SK-N-SH (cell line): Measurements from ENCODE around the gene FBLIM1. TPM values are rescaled to one million over a fixed set of nuclear protein-coding genes. Genes with fewer than 3 reads are reported as not detected.
"Not testable (repeated sequence)": the region's sequence is repeated elsewhere in the genome, so short reads cannot be mapped to it uniquely, and the experiment has no call there.

Experiments
- CTCF ChIA-PET: fragments of 300-600, 350-600 bp; formaldehyde crosslinking; extraction: SDS; loops from one replicate; lab custom pipeline; 2021; lab: Yijun Ruan, JAX
- POLR2A ChIA-PET: fragments of 350-600 bp; sonication (Branson Sonifier 250); formaldehyde crosslinking; extraction: SDS; loops from one replicate; lab custom pipeline; 2020; ENCODE audit warnings: antibody characterized with exemption, inconsistent platforms; lab: Yijun Ruan, JAX
- DNase-seq: peaks from one replicate; pipeline ENCODE4 v3.0.0; 2012
- H2AFZ ChIP-seq: fragments of 200-600 bp; sonication (generic); 2 replicates; pipeline ENCODE4 v1.8.1; 2016; ENCODE audit warnings: antibody characterized with exemption, mild to moderate bottlenecking, low read depth
- H3F3A ChIP-seq: fragments of 200-600 bp; sonication (generic); replicated peaks from 2 replicates; pipeline ENCODE3; 2016; ENCODE audit warnings: antibody characterized with exemption, mild to moderate bottlenecking; ENCODE audit not compliant: insufficient read depth
- H3K27ac ChIP-seq, 2 experiments: fragments of 200-500 bp in 1 of 2; fragments of 200-600 bp in 1 of 2; sonication (Bioruptor generic) in 1 of 2; sonication (generic), shearing (Covaris generic) in 1 of 2; 2 replicates each; pipeline versions ENCODE4 v1.5.1 to v1.6.1; 2014 to 2016; ENCODE audit warnings: low read depth in 2 of 2, inconsistent platforms in 1 of 2, low read length in 1 of 2, mild to moderate bottlenecking in 1 of 2, mixed read lengths in 1 of 2
- H3K27me3 ChIP-seq: fragments of 200-600 bp; sonication (generic), shearing (Covaris generic); 2 replicates; pipeline ENCODE4 v1.6.1; 2016; ENCODE audit warnings: mixed run types; ENCODE audit not compliant: insufficient read depth
- H3K36me3 ChIP-seq, 2 experiments: fragments of 200-500 bp in 1 of 2; fragments of 200-600 bp in 1 of 2; sonication (Bioruptor generic) in 1 of 2; sonication (generic) in 1 of 2; replicated peaks in 1 of 2; 2 replicates each; pipeline versions ENCODE3 to v1.5.1; 2014 to 2016; ENCODE audit warnings: low read length in 1 of 2, mild to moderate bottlenecking in 1 of 2; ENCODE audit not compliant: insufficient read depth in 2 of 2, control insufficient read depth in 1 of 2
- H3K4me1 ChIP-seq, 2 experiments: fragments of 200-500 bp in 1 of 2; fragments of 200-600 bp in 1 of 2; sonication (Bioruptor generic) in 1 of 2; sonication (generic), shearing (Covaris generic) in 1 of 2; 2 replicates each; pipeline versions ENCODE4 v1.5.1 to v1.6.1; 2014 to 2016; ENCODE audit warnings: low read depth in 1 of 2, low read length in 1 of 2, mixed run types in 1 of 2; ENCODE audit not compliant: insufficient read depth in 2 of 2, control insufficient read depth in 1 of 2
- H3K4me2 ChIP-seq: fragments of 200-600 bp; sonication (generic), shearing (Covaris generic); 2 replicates; pipeline ENCODE4 v1.6.1; 2017; ENCODE audit warnings: mixed run types
- H3K4me3 ChIP-seq, 2 experiments: fragments of 200-500 bp in 1 of 2; fragments of 200-600 bp in 1 of 2; sonication (Bioruptor generic) in 1 of 2; sonication (generic), shearing (Covaris generic) in 1 of 2; 2 replicates each; pipeline versions ENCODE4 v1.5.1 to v1.8.1; 2014 to 2016; ENCODE audit warnings: low read depth in 2 of 2, inconsistent platforms in 1 of 2, low read length in 1 of 2, mild to moderate bottlenecking in 1 of 2, mixed read lengths in 1 of 2, moderate library complexity in 1 of 2
- H3K79me2 ChIP-seq: fragments of 200-600 bp; sonication (generic); 2 replicates; pipeline ENCODE4 v1.8.1; 2017; ENCODE audit warnings: mild to moderate bottlenecking; ENCODE audit not compliant: insufficient read depth
- H3K9ac ChIP-seq: fragments of 200-600 bp; sonication (generic); 2 replicates; pipeline ENCODE4 v1.6.1; 2017; ENCODE audit warnings: mixed run types
- H3K9me2 ChIP-seq: fragments of 200-600 bp; sonication (generic); 2 replicates; pipeline ENCODE4 v1.6.1; 2017; ENCODE audit warnings: mixed run types
- H3K9me3 ChIP-seq: fragments of 200-600 bp; sonication (generic); 2 replicates; pipeline ENCODE4 v1.6.1; 2017; ENCODE audit warnings: mixed run types, mild to moderate bottlenecking, moderate library complexity
- H4K20me1 ChIP-seq: fragments of 200-600 bp; sonication (generic); 2 replicates; pipeline ENCODE4 v1.6.1; 2017; ENCODE audit warnings: mild to moderate bottlenecking, mixed run types; ENCODE audit not compliant: insufficient read depth
- CHD2 ChIP-seq: fragments of 150-350 bp; IDR thresholded peaks from 2 replicates; pipeline ENCODE4 v1.6.1; 2018; ENCODE audit warnings: low read length; ENCODE audit not compliant: partially characterized antibody
- ELF1 ChIP-seq: IDR thresholded peaks from 2 replicates; pipeline ENCODE4 v1.4.0; 2012
- EP300 ChIP-seq, 2 experiments: IDR thresholded peaks; 2 replicates each; pipeline versions ENCODE4 v1.4.0 to v1.6.1; 2012; ENCODE audit warnings: borderline replicate concordance in 1 of 2, low read depth in 1 of 2, low read length in 1 of 2
- FOSL2 ChIP-seq: IDR thresholded peaks from 2 replicates; pipeline ENCODE4 v1.4.0; 2012; ENCODE audit warnings: low read depth, mild to moderate bottlenecking, moderate library complexity, borderline replicate concordance
- FOXM1 ChIP-seq: IDR thresholded peaks from 2 replicates; pipeline ENCODE4 v1.4.0; 2012; ENCODE audit warnings: low read depth, mild to moderate bottlenecking
- GABPA ChIP-seq: IDR thresholded peaks from 2 replicates; pipeline ENCODE4 v1.4.0; 2012; ENCODE audit warnings: low read depth, mild to moderate bottlenecking
- IRF3 ChIP-seq: fragments of 150-350 bp; IDR thresholded peaks from 2 replicates; pipeline ENCODE4 v1.6.1; 2016; ENCODE audit warnings: mild to moderate bottlenecking, low read depth, low read length
- NRF1 ChIP-seq: IDR thresholded peaks from 2 replicates; pipeline ENCODE4 v1.6.1; 2012; ENCODE audit warnings: low read depth, mild to moderate bottlenecking, low read length
- POLR2AphosphoS5 ChIP-seq: IDR thresholded peaks from 2 replicates; pipeline ENCODE4 v1.6.1; 2012; ENCODE audit warnings: low read depth, low read length
- RAD21 ChIP-seq: IDR thresholded peaks from 2 replicates; pipeline ENCODE4 v1.6.1; 2012; ENCODE audit warnings: mild to moderate bottlenecking, low read length
- RCOR1 ChIP-seq: fragments of 150-350 bp; IDR thresholded peaks from 2 replicates; pipeline ENCODE4 v1.6.1; 2017; ENCODE audit warnings: antibody characterized with exemption, low read length
- SIN3A ChIP-seq: IDR thresholded peaks from 2 replicates; pipeline ENCODE4 v1.6.1; 2012; ENCODE audit warnings: low read depth, mild to moderate bottlenecking, low read length, moderate library complexity, borderline replicate concordance
- SMC3 ChIP-seq: IDR thresholded peaks from 2 replicates; pipeline ENCODE4 v1.6.1; 2012; ENCODE audit warnings: low read depth, low read length, improper control_type of control experiment
- WGBS: methylation state at CpG from one replicate; pipeline ENCODE4 v1.1.6; 2017; ENCODE audit warnings: low lambda C conversion rate; 5-methylcytosine and 5-hydroxymethylcytosine counted together
- polyA plus RNA-seq, 3 experiments: library from polyadenylated mRNA; depleted of rRNA; stranded (reverse); fragments of >200 nt; gene quantifications; 2 replicates each; pipeline ENCODE4 v1.2.3, GENCODE V29; 2012
- TF ChIP-seq, protein P1 (sequence below): IDR thresholded peaks from 2 replicates; pipeline ENCODE4 v1.4.0; 2012; ENCODE audit warnings: low read depth, borderline replicate concordance

FBLIM1 gene
- polyA plus RNA-seq, 1 of the 3 experiments (the other 2 are of a cell fraction), result 89.8 TPM

- no peak overlapping the region for H3K27ac ChIP-seq
- H3K27me3 ChIP-seq, result no peaks in the 10 kb centered on the region
- 94% methylated on average over 10 of the region's 10 CpGs for whole genome bisulfite sequencing
- ChIA-PET CTCF (interaction anchor here (0.9 to 2.8 kb wide), 2 partner anchors 15 to 187 kb away, joined by 3 to 13 read pairs; no protein-coding TSS in a partner anchor), POLR2A (no interaction called here)
- no peak overlapping the region for H3K9ac ChIP-seq
- no peaks in the 10 kb centered on the region for H4K20me1 ChIP-seq
- H3K4me3 ChIP-seq, result no peak overlapping the region
- no peak for DNase-seq
- peaks cover 10% of the 10 kb centered on the region for H3F3A ChIP-seq
- H2AFZ ChIP-seq, result no peak overlapping the region
- no peak overlapping the region for H3K4me2 ChIP-seq
- no peaks in the 10 kb centered on the region; a peak in 1 of 4 replicates for H3K4me1 ChIP-seq
- H3K9me2 ChIP-seq, result no peaks in the 10 kb centered on the region
- H3K36me3 ChIP-seq, result no peaks in the 10 kb centered on the region
- TF ChIP-seq IRF3 (no peak), EP300 (IDR thresholded peaks at IDR 0.05; ENCODE audit: borderline replicate concordance in 1 of 2, low read depth in 1 of 2, low read length in 1 of 2) (no peak), NRF1 (no peak), SMC3 (no peak), RAD21 (no peak), CHD2 (no peak), FOXM1 (no peak), FOSL2 (no peak), SIN3A (no peak), RCOR1 (no peak), ELF1 (no peak)
- TF ChIP-seq, all 33 proteins: peak for 0
- Histone ChIP-seq H3K9me3 (no peaks in the 10 kb centered on the region), H3K79me2 (no peaks in the 10 kb centered on the region)
Observed at GRCh38 chr1:15807121-15807520, 48.5 kb downstream of the FBLIM1 start.

DNA sequence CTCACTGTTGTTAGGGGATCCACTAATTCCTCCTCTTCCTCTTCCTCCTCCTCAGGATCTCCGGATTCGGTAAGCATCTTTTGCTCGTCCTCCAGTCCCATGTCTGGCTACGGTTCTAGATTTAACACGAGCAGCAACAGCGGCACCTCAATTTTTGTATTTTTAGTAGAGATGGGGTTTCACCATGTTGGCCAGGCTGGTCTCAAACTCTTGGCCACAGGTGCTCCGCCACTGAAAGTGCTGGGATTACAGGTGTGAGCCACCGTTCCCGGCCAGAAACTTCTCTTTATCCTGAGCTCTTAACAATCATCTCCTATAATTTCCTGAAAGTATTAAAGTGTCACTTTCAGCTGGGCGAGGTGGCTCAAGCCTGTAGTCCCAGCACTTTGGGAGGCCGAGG, 49.0 kb downstream of the FBLIM1 start, which contains the start of gene UQCRHL:
Gene UQCRHL, minus strand, starts transcription at position 101 of the 400 bp plus-strand sequence. Its CDS starts 0 bp downstream, at position 101.
- H3K4me1 ChIP-seq, H3K9ac ChIP-seq, H3K79me2 ChIP-seq, H3K9me3 ChIP-seq, H3K4me2 ChIP-seq, H3K4me3 ChIP-seq, POLR2A ChIA-PET, H2AFZ ChIP-seq, H3K9me2 ChIP-seq, H3K27me3 ChIP-seq, DNase-seq, H3K27ac ChIP-seq, H3F3A ChIP-seq, H4K20me1 ChIP-seq, H3K36me3 ChIP-seq: not testable (repeated sequence)
- CTCF ChIA-PET, result interaction anchor here (0.7 to 2.8 kb wide), 2 partner anchors 187 to 313 kb away, joined by 3 to 13 read pairs; no protein-coding TSS in a partner anchor
- WGBS, result 93% methylated on average over 11 of the region's 11 CpGs

GRCh38 chr1:15808955-15809354, 50.4 kb downstream of the FBLIM1 start:
- ChIA-PET CTCF (interaction anchor here (1.0 kb wide), 1 partner anchor 190 kb away, joined by 3 read pairs; no protein-coding TSS in a partner anchor), POLR2A (no interaction called here)
- H3K9me2 ChIP-seq, result no peaks in the 10 kb centered on the region
- no peaks in the 10 kb centered on the region for H4K20me1 ChIP-seq
- H3F3A ChIP-seq, result no peaks in the 10 kb centered on the region
- DNase-seq, result no peak
- no peak overlapping the region for H3K4me2 ChIP-seq
- H3K79me2 ChIP-seq, result no peaks in the 10 kb centered on the region
- no peak overlapping the region for H3K4me3 ChIP-seq
- no peaks in the 10 kb centered on the region for H3K4me1 ChIP-seq
- no peaks in the 10 kb centered on the region for H3K36me3 ChIP-seq
- H3K27ac ChIP-seq, result no peak overlapping the region
- H3K27me3 ChIP-seq, result no peaks in the 10 kb centered on the region
- TF ChIP-seq POLR2AphosphoS5 (no peak), GABPA (no peak)
- TF ChIP-seq, protein P1, sequence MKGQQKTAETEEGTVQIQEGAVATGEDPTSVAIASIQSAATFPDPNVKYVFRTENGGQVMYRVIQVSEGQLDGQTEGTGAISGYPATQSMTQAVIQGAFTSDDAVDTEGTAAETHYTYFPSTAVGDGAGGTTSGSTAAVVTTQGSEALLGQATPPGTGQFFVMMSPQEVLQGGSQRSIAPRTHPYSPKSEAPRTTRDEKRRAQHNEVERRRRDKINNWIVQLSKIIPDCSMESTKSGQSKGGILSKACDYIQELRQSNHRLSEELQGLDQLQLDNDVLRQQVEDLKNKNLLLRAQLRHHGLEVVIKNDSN, result no peak
- TF ChIP-seq, all 33 proteins: peak for 0
- 100% methylated on average over 1 of the region's 1 CpG for WGBS
- no peak overlapping the region for H3K9ac ChIP-seq
- no peaks in the 10 kb centered on the region for H3K9me3 ChIP-seq
- no peak overlapping the region for H2AFZ ChIP-seq
